ENCODE measurements around the gene SENP2.

- TF ChIP-seq CTCF (conservative IDR thresholded peaks at IDR 0.05 in 1 of 2, IDR thresholded peaks at IDR 0.05 in 1 of 2; ENCODE audit: extremely low read depth in 1 of 2, insufficient read depth in 1 of 2, low read depth in 1 of 2, low read length in 2 of 2), result no peak
- TF ChIP-seq EZH2 (IDR thresholded peaks at IDR 0.05; ENCODE audit: borderline replicate concordance, low read length), result no peak
Observed at GRCh38 chr3:185572183-185572582, 13.9 kb upstream of the SENP2 start.

Data from mammary epithelial cell (primary cell).